Suprapubic skin (tissue), 4 donors: ENCODE results near the gene RNF26. TPM values are rescaled to one million over a fixed set of nuclear protein-coding genes. Genes with fewer than 3 reads are reported as not detected.

Source experiments
- DNase-seq, 2 donors: peaks; one replicate each; pipeline ENCODE4 v3.0.0-alpha.2; 2019; ENCODE audit warnings: low spot score in 2 of 2
- H3K27ac ChIP-seq: fragments of 200-600 bp; sonication (generic); one replicate; pipeline ENCODE4 v1.5.1; 2019
- H3K27me3 ChIP-seq: fragments of 200-600 bp; sonication (generic); one replicate; pipeline ENCODE4 v1.5.1; 2019
- H3K36me3 ChIP-seq: fragments of 200-600 bp; sonication (generic); one replicate; pipeline ENCODE4 v1.5.1; 2019
- H3K4me1 ChIP-seq: fragments of 200-600 bp; sonication (generic); one replicate; pipeline ENCODE4 v1.5.1; 2019
- H3K4me3 ChIP-seq: fragments of 200-600 bp; sonication (generic); one replicate; pipeline ENCODE4 v1.5.1; 2019; ENCODE audit warnings: mild to moderate bottlenecking
- H3K9me3 ChIP-seq: fragments of 200-600 bp; sonication (generic); one replicate; pipeline ENCODE4 v1.5.1; 2019
- EP300 ChIP-seq: sonication (generic); formaldehyde crosslinking; IDR thresholded peaks from one replicate; pipeline ENCODE4 v1.6.1; 2017; ENCODE audit warnings: antibody characterized with exemption
- POLR2A ChIP-seq, 2 donors: fragments of 450-650 bp; IDR thresholded peaks; one replicate each; pipeline ENCODE4 v1.6.1; 2017; ENCODE audit warnings: antibody characterized with exemption in 2 of 2, mild to moderate bottlenecking in 2 of 2, moderate library complexity in 2 of 2
- POLR2AphosphoS5 ChIP-seq, 3 donors: sonication (generic); formaldehyde crosslinking; IDR thresholded peaks; one replicate each; pipeline ENCODE4 v1.6.1; 2017; ENCODE audit warnings: antibody characterized with exemption in 3 of 3
- WGBS: methylation state at CpG from one replicate; pipeline ENCODE4 v1.1.5; 2018; 5-methylcytosine and 5-hydroxymethylcytosine counted together
- total RNA-seq, 4 donors: library from RNA; depleted of rRNA; stranded (reverse); fragments of >200 nt; gene quantifications; one replicate each; pipeline ENCODE4 v1.1.0, GENCODE V29; 2016
- TF ChIP-seq, protein P1 (sequence below), 2 donors: fragments of 200-600 bp in 1 of 2; fragments of 450-650 bp in 1 of 2; sonication (generic) in 1 of 2; IDR thresholded peaks; one replicate each; pipeline ENCODE4 v1.5.1; 2016 to 2019; ENCODE audit warnings: antibody characterized with exemption in 2 of 2, mild to moderate bottlenecking in 1 of 2, moderate library complexity in 1 of 2

Gene RNF26
- total RNA-seq, 4 donors from 2014 or later, result 13.3 to 21.4 (median 15.4) TPM

DNA sequence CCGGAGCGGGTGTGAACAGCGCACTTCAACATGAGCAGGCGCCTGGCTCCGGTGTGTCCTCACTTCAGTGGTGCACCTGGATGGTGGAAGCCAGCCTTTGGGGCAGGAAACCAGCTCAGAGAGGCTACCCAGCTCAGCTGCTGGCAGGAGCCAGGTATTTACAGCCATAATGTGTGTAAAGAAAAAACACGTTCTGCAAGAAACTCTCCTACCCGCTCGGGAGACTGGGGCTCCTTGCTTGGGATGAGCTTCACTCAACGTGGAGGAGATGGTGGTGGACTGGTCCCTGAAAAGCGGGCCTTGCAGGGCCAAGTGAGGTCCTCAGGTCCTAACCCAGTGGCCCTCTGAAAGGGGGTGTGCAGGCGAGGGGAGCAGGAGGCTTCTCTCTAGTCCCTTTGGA, 24.9 kb upstream of the RNF26 start:
- no peak for TF ChIP-seq POLR2AphosphoS5 (IDR thresholded peaks at IDR 0.05)
- TF ChIP-seq, protein P1, sequence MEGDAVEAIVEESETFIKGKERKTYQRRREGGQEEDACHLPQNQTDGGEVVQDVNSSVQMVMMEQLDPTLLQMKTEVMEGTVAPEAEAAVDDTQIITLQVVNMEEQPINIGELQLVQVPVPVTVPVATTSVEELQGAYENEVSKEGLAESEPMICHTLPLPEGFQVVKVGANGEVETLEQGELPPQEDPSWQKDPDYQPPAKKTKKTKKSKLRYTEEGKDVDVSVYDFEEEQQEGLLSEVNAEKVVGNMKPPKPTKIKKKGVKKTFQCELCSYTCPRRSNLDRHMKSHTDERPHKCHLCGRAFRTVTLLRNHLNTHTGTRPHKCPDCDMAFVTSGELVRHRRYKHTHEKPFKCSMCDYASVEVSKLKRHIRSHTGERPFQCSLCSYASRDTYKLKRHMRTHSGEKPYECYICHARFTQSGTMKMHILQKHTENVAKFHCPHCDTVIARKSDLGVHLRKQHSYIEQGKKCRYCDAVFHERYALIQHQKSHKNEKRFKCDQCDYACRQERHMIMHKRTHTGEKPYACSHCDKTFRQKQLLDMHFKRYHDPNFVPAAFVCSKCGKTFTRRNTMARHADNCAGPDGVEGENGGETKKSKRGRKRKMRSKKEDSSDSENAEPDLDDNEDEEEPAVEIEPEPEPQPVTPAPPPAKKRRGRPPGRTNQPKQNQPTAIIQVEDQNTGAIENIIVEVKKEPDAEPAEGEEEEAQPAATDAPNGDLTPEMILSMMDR (IDR thresholded peaks at IDR 0.05), result no peak
- no peak for TF ChIP-seq EP300
- TF ChIP-seq POLR2A (IDR thresholded peaks at IDR 0.05), result no peak
- Histone ChIP-seq H3K9me3 (no peaks in the 10 kb centered on the region), H3K4me3 (no peak overlapping the region), H3K27me3 (no peaks in the 10 kb centered on the region), H3K4me1 (peaks cover 21% of the 10 kb centered on the region), H3K36me3 (peaks cover 12% of the 10 kb centered on the region), H3K27ac (no peak overlapping the region)
- WGBS, result 72% methylated on average over 11 of the region's 11 CpGs
- DNase-seq, result no peak

DNA sequence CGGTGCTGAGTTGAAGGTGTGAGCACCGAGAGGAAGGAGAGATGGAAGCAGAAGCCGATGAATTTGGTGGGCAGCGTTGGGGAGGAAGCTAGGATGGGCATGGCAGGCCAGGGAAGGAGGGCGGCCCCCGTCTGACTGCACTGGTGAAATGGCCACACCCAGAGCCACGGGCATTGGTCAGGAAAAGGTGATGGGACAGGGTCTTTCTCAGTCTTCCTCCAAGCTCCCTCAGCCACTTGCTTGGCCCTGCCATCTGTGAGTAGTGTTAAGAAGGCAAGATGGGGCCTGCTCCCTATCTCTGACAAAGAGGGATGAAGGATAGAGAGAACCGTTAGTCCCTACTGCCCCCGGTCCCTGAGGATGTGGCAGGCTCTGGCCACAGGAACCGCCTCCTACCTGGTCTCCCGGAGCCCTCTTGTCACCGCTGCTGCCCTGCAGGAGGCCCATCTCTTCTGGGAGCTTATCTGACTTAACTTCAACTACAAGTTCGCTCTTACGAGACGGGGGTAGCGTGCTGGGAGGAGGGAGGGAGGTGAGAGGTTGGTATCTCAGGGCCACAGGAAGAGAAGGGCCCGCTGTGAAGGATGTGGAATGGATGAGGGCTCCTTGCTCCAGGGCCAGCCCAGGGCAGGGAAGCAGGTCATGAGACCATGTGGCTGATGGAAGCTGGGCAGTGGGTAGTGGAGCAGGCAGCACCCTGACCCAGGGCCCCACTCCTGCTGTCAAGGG, 24.2 kb upstream of the RNF26 start:
- WGBS, result 84% methylated on average over 17 of the region's 17 CpGs
- Histone ChIP-seq H3K36me3 (peaks cover 12% of the 10 kb centered on the region), H3K27me3 (peaks cover 7% of the 10 kb centered on the region), H3K27ac (no peak overlapping the region), H3K9me3 (no peaks in the 10 kb centered on the region), H3K4me3 (no peak overlapping the region), H3K4me1 (peaks cover 26% of the 10 kb centered on the region)
- DNase-seq, result no peak
- TF ChIP-seq POLR2A (IDR thresholded peaks at IDR 0.05) (no peak), EP300 (no peak), POLR2AphosphoS5 (IDR thresholded peaks at IDR 0.05) (no peak)
- TF ChIP-seq, protein P1 (IDR thresholded peaks at IDR 0.05), result no peak

GRCh38 chr11:119310682-119311052, 23.7 kb upstream of the RNF26 start:
- no peaks in the 10 kb centered on the region for H3K9me3 ChIP-seq
- 64% methylated on average over 5 of the region's 20 CpGs for WGBS
- no peak overlapping the region for H3K27ac ChIP-seq
- TF ChIP-seq EP300, result no peak
- TF ChIP-seq, protein P1 (IDR thresholded peaks at IDR 0.05), result no peak
- no peak for TF ChIP-seq POLR2A (IDR thresholded peaks at IDR 0.05)
- no peak for TF ChIP-seq POLR2AphosphoS5 (IDR thresholded peaks at IDR 0.05)
- peaks cover 12% of the 10 kb centered on the region for H3K36me3 ChIP-seq
- DNase-seq, result no peak
- H3K27me3 ChIP-seq, result peaks cover 12% of the 10 kb centered on the region
- H3K4me3 ChIP-seq, result no peak overlapping the region
- peaks cover 31% of the 10 kb centered on the region for H3K4me1 ChIP-seq

DNA sequence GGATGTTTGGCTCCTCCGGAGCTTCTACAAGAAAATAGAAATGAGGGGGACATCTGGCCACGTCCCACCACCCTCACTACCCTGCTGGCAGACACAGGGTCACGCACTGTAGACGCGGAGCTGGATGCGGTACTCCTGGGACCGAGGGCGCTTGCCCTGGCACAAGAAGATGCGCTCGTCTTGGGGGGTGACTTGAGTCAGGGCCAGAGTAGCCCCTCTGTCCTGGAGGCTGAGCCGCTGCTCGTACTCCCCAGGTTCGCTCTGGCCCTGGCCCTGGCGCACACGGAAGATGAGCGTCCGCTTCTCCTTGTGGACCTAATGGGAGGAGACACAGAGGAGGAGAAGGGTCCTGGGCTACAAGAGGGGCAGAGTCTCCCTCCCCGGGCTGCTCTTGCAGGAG, 19.6 kb upstream of the RNF26 start:
- DNase-seq, result no peak
- peaks cover under 1% of the 10 kb centered on the region for H3K36me3 ChIP-seq
- no peak overlapping the region for H3K27ac ChIP-seq
- H3K27me3 ChIP-seq, result peaks cover 29% of the 10 kb centered on the region
- peaks cover 57% of the 10 kb centered on the region for H3K4me1 ChIP-seq
- WGBS, result 85% methylated on average over 6 of the region's 18 CpGs
- TF ChIP-seq POLR2AphosphoS5 (IDR thresholded peaks at IDR 0.05) (no peak), POLR2A (IDR thresholded peaks at IDR 0.05) (no peak), EP300 (no peak)
- TF ChIP-seq, protein P1 (IDR thresholded peaks at IDR 0.05), result no peak
- H3K4me3 ChIP-seq, result peak overlapping the region; percentile 53
- no peaks in the 10 kb centered on the region for H3K9me3 ChIP-seq

DNA sequence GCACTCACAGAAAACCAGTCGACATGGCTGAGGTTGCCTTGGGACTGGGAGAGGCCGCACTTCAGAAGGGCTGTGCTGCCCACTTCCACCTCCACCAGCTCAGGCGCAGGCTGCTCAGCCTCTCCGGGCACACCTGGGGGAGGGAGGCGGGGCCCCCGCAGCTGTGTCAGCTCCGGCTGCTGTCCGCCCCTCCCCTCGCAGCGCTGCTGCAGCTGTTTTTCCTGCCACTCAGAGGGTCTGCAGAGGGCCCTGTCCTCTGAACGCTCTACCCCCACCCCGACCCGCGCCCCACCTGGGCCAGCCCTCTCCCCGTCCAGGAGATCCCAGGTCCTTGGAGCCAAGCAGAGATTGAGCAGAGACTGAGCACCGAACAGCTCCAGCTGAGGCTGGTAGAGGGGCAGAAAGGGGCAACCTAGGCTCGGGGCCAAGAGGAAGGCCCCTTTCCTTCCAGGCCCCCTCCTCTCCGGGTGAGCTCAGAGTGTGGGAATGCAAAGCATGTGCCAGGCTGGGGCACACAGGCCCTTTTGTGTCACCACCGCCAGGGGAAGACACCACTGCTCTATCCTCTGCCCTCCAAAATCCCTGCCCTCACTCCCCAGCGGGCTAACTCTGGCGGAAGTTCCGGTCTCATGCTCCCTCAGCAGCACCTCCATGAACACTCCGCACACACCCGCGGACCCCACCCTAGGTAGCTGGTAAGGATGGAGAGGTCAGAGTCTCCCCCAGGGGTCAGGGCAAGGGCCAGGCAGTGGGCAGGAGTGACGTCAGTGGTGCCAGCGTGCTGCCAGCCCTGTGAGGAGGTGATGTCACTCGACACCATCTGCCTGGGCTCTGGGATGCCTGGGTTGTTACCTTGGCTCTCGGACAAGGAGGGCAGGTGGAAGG, 19.0 kb upstream of the RNF26 start:
- TF ChIP-seq EP300 (no peak), POLR2AphosphoS5 (IDR thresholded peaks at IDR 0.05) (no peak), POLR2A (IDR thresholded peaks at IDR 0.05) (no peak)
- TF ChIP-seq, protein P1 (IDR thresholded peaks at IDR 0.05), result no peak
- peak overlapping the region; percentile 53 for H3K4me3 ChIP-seq
- H3K27me3 ChIP-seq, result peaks cover 33% of the 10 kb centered on the region
- 4% methylated on average over 12 of the region's 29 CpGs for WGBS
- DNase-seq, result peak in 1 of 2 donors; percentile 71
- H3K27ac ChIP-seq, result peak overlapping the region; percentile 82
- no peaks in the 10 kb centered on the region for H3K9me3 ChIP-seq
- peaks cover 59% of the 10 kb centered on the region for H3K4me1 ChIP-seq
- no peaks in the 10 kb centered on the region for H3K36me3 ChIP-seq
